Thoracic aorta (tissue), 2 donors: Measurements from ENCODE around the gene CREG1. TPM values are rescaled to one million over a fixed set of nuclear protein-coding genes. Genes with fewer than 3 reads are reported as not detected.

Source experiments
- ATAC-seq: fragments of 150-250 bp; one replicate; pipeline ENCODE4 v1.8.0; 2017; ENCODE audit warnings: low read depth; ENCODE audit not compliant: insufficient number of reproducible peaks, low FRiP score
- DNase-seq: peaks from one replicate; pipeline ENCODE4 v3.0.0-alpha.2; 2020; ENCODE audit warnings: low spot score
- H3K27ac ChIP-seq, 2 donors: fragments of 200-600 bp; sonication (generic); 1 replicate in 1 of 2; 2 replicates in 1 of 2; pipeline ENCODE4 v1.5.1; 2016; ENCODE audit warnings: mild to moderate bottlenecking in 2 of 2, moderate library complexity in 2 of 2
- H3K27me3 ChIP-seq: fragments of 200-600 bp; sonication (generic); replicated peaks from 2 replicates; pipeline ENCODE4 v1.6.0; 2016; ENCODE audit warnings: mild to moderate bottlenecking; ENCODE audit not compliant: insufficient read depth
- H3K36me3 ChIP-seq: fragments of 200-600 bp; sonication (generic); one replicate; pipeline ENCODE4 v1.5.1; 2016
- H3K4me1 ChIP-seq, 2 donors: fragments of 200-600 bp; sonication (generic); 1 replicate in 1 of 2; 2 replicates in 1 of 2; pipeline versions ENCODE4 v1.5.1 to v1.6.0; 2016; ENCODE audit warnings: low read depth in 2 of 2, mild to moderate bottlenecking in 1 of 2; ENCODE audit not compliant: control insufficient read depth in 1 of 2
- H3K4me3 ChIP-seq: fragments of 200-600 bp; sonication (generic); 2 replicates; pipeline ENCODE4 v1.5.1; 2016; ENCODE audit warnings: mild to moderate bottlenecking
- H3K9me3 ChIP-seq: fragments of 200-600 bp; sonication (generic); 2 replicates; pipeline ENCODE4 v1.5.1; 2016
- total RNA-seq, 2 donors: library from RNA; depleted of rRNA; stranded (reverse); fragments of >200 nt; gene quantifications; one replicate each; pipeline versions ENCODE4 v1.1.0 to v1.2.3, GENCODE V29; 2016
- TF ChIP-seq, protein P1 (sequence below): fragments of 200-600 bp; sonication (generic); IDR thresholded peaks from one replicate; pipeline ENCODE4 v1.5.1; 2019; ENCODE audit warnings: antibody characterized with exemption

Gene CREG1
- total RNA-seq, 2 donors from 2014 or later: 187 to 266 TPM

GRCh38 chr1:167517535-167518330 is 35.8 kb downstream of the CREG1 start:
- no peak for ATAC-seq
- no peaks in the 10 kb centered on the region for H3K27me3 ChIP-seq
- no peak for DNase-seq
- H3K4me1 ChIP-seq: no peaks in the 10 kb centered on the region
- TF ChIP-seq, protein P1, sequence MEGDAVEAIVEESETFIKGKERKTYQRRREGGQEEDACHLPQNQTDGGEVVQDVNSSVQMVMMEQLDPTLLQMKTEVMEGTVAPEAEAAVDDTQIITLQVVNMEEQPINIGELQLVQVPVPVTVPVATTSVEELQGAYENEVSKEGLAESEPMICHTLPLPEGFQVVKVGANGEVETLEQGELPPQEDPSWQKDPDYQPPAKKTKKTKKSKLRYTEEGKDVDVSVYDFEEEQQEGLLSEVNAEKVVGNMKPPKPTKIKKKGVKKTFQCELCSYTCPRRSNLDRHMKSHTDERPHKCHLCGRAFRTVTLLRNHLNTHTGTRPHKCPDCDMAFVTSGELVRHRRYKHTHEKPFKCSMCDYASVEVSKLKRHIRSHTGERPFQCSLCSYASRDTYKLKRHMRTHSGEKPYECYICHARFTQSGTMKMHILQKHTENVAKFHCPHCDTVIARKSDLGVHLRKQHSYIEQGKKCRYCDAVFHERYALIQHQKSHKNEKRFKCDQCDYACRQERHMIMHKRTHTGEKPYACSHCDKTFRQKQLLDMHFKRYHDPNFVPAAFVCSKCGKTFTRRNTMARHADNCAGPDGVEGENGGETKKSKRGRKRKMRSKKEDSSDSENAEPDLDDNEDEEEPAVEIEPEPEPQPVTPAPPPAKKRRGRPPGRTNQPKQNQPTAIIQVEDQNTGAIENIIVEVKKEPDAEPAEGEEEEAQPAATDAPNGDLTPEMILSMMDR: no peak
- H3K36me3 ChIP-seq: no peaks in the 10 kb centered on the region
- H3K4me3 ChIP-seq: peak overlapping the region; percentile 26
- no peak overlapping the region for H3K27ac ChIP-seq
- H3K9me3 ChIP-seq: no peaks in the 10 kb centered on the region

DNA sequence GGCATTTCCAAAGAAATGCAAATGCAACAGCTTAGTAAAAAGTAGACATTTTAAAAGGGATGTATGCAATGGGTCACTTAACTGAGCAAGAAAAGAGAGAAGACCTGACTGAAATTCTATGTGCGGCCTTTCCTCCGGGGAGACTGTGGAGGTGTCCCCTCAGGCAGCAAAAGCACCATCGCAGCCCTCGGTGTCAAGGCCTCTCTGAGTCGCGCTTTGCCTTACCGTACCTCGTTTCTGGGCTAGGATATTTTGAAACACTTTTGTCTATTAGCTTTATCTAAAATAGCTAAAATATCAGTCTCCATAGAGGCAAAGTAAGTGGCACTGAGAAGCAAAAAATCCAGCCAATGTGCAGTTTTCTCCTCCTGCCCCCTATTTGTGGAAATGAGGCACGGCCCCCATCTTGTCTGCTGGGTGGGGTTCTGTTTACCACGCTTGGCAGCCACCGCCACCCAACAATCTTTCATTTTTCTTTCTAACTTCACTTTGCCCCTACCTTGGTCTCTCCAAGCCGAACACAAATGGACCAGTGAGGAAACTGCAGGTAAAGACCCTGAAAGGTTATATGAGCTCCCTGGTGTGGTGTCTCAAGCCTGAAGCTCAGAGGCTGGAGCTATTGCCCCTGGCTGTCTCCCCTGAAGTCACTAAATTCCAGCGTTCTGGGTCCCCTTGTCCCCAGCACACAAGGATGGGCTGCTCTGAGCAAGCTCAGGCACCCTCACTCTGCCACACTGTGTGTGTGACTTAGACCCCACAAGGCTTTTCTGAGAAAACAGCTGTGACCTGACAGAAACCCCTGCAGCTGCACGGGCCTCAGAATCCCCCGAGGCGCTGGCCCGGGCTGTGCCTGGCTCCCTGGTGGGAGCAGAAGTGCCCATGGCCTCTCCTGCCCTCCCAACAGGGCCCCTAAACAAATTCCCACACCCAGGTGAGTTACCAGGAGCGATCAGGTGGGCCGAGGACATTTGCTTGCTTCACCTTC is 36.9 kb downstream of the CREG1 start:
- TF ChIP-seq, protein P1: no peak
- Histone ChIP-seq H3K27me3 (no peaks in the 10 kb centered on the region), H3K27ac (no peak overlapping the region), H3K9me3 (no peaks in the 10 kb centered on the region), H3K36me3 (no peaks in the 10 kb centered on the region), H3K4me3 (peak overlapping the region; percentile 26), H3K4me1 (no peaks in the 10 kb centered on the region)
- no peak for ATAC-seq
- no peak for DNase-seq

DNA sequence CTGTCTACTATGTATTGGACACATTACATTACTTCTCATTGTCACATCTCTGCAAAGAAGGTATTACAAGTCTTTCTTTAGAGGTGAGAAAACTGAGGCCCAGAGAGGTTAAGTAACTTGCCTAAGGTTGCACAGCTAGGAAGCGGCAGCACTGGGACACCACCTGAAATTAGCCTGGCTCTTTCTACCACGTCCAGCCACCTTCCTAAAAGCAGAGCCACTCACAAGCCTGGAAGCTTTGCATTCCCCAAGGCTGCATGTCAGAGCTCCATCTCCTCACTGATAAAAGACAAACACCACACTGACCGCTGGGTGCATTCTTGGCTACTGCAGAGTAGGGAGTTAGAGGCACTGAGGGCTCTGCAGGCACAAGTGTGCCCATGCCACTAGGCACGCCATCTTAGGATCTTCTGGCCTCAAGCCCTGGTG is 37.7 kb downstream of the CREG1 start:
- Histone ChIP-seq H3K27me3 (no peaks in the 10 kb centered on the region), H3K4me1 (no peaks in the 10 kb centered on the region), H3K36me3 (no peaks in the 10 kb centered on the region), H3K9me3 (no peaks in the 10 kb centered on the region), H3K27ac (no peak overlapping the region), H3K4me3 (no peak overlapping the region)
- DNase-seq (no peak), ATAC-seq (no peak)
- TF ChIP-seq, protein P1: no peak

GRCh38 chr1:167515461-167515860 is 38.1 kb downstream of the CREG1 start:
- ATAC-seq: no peak

More at GRCh38 chr1:167515461-167515860, 38.1 kb downstream of the CREG1 start:
- Histone ChIP-seq H3K27me3 (no peaks in the 10 kb centered on the region), H3K27ac (no peak overlapping the region), H3K4me3 (no peak overlapping the region), H3K4me1 (no peaks in the 10 kb centered on the region), H3K9me3 (no peaks in the 10 kb centered on the region), H3K36me3 (no peaks in the 10 kb centered on the region)
- DNase-seq: no peak
- TF ChIP-seq, protein P1: no peak
